Measurements from ENCODE around the gene CUX1. TPM values are rescaled to one million over a fixed set of nuclear protein-coding genes. Genes with fewer than 3 reads are reported as not detected.

Gene CUX1
- total RNA-seq, 1 experiment from 2014 or later: 92.4 TPM

- no peaks in the 10 kb centered on the region for H3K9me3 ChIP-seq (ENCODE audit: low read length)
- peaks cover 44% of the 10 kb centered on the region for H3K79me2 ChIP-seq (ENCODE audit: low read length)
- no peak overlapping the region for H3K4me2 ChIP-seq (ENCODE audit: low read depth, low read length, poor library complexity, severe bottlenecking)
- H3K4me1 ChIP-seq (ENCODE audit: low read length): peaks cover 30% of the 10 kb centered on the region
- no peak overlapping the region for H3K9ac ChIP-seq (ENCODE audit: low read length)
- no peaks in the 10 kb centered on the region for H3K9me2 ChIP-seq (replicated peaks; ENCODE audit: insufficient read depth, low read length)
- no peaks in the 10 kb centered on the region for H4K20me1 ChIP-seq (ENCODE audit: insufficient read depth, low read depth, low read length)
- H3K27me3 ChIP-seq (ENCODE audit: low read length): no peaks in the 10 kb centered on the region
- peaks cover 29% of the 10 kb centered on the region for H3K36me3 ChIP-seq (ENCODE audit: insufficient read depth, low read length)
- peak overlapping the region; percentile 68 for H3K27ac ChIP-seq (ENCODE audit: low read length)
- DNase-seq: no peak
- H3K4me3 ChIP-seq (ENCODE audit: low read length): no peak overlapping the region
- H2AFZ ChIP-seq (ENCODE audit: low read length): no peak overlapping the region
Observed at GRCh38 chr7:102069931-102070629, 252.7 kb downstream of the CUX1 start.

DNA sequence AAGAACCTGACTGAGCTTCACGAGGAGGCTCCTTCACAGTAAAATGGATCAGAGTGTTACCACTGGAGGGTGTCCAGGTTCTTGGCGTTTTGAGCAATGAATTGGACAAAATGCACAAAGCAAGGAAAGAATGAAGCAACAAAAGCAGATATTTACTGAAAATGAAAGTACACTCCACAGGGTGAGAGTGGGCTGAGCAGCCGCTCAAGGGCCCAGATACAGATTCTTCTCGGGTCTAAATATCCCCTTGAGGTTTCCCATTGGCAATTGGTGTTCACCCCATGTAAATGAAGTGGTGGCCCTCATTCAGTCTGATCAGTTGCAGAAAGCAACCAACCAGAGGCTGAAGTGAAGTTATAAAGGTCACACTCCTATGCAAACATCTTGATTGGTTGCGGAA is 254.6 kb downstream of the CUX1 start:
- Histone ChIP-seq H3K4me1 (ENCODE audit: low read length) (peaks cover 25% of the 10 kb centered on the region), H3K27ac (ENCODE audit: low read length) (no peak overlapping the region), H3K9me2 (replicated peaks; ENCODE audit: insufficient read depth, low read length) (no peaks in the 10 kb centered on the region), H3K79me2 (ENCODE audit: low read length) (peaks cover 29% of the 10 kb centered on the region; the same call in 1 of the 2 replicates), H3K9me3 (ENCODE audit: low read length) (no peaks in the 10 kb centered on the region), H3K4me3 (ENCODE audit: low read length) (no peak overlapping the region), H3K9ac (ENCODE audit: low read length) (no peak overlapping the region), H2AFZ (ENCODE audit: low read length) (no peak overlapping the region), H3K36me3 (ENCODE audit: insufficient read depth, low read length) (peaks cover 23% of the 10 kb centered on the region), H3K27me3 (ENCODE audit: low read length) (no peaks in the 10 kb centered on the region), H3K4me2 (ENCODE audit: low read depth, low read length, poor library complexity, severe bottlenecking) (no peak overlapping the region), H4K20me1 (ENCODE audit: insufficient read depth, low read depth, low read length) (no peaks in the 10 kb centered on the region)
- no peak for DNase-seq

DNA sequence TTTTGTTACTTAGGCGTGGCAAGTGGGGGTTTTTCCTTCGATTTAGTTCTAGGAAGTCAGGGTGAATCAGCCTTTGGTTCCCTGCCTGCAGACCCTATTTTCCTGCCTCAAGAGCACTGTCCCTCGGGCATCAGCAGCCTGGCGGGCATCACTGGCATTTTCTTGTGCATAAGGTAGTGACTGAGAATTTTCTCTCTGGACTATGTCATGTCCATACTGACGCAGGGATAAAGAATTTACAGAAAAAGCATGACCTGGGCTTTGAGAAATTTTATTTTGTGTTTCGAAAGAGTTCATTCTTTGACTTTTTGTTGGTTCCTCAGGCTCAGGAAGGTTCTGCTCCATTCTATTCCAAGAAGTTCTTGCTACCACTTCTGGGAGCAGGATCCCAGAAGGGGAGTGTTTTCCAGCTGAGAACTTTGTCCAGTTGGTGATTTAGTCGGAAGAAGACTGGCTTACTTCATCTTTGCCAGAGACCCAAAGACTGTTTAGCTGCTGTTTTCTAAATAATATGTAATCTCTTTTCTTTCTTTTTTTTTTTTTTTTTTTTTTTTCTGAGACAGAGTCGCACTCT is 255.3 kb downstream of the CUX1 start:
- Histone ChIP-seq H3K27ac (ENCODE audit: low read length) (no peak overlapping the region), H3K79me2 (ENCODE audit: low read length) (peaks cover 26% of the 10 kb centered on the region; the same call in 1 of the 2 replicates), H2AFZ (ENCODE audit: low read length) (no peak overlapping the region), H3K4me2 (ENCODE audit: low read depth, low read length, poor library complexity, severe bottlenecking) (no peak overlapping the region), H3K36me3 (ENCODE audit: insufficient read depth, low read length) (peaks cover 23% of the 10 kb centered on the region), H3K9me2 (replicated peaks; ENCODE audit: insufficient read depth, low read length) (no peaks in the 10 kb centered on the region), H3K4me1 (ENCODE audit: low read length) (peaks cover 22% of the 10 kb centered on the region), H3K9me3 (ENCODE audit: low read length) (no peaks in the 10 kb centered on the region), H3K27me3 (ENCODE audit: low read length) (no peaks in the 10 kb centered on the region), H3K4me3 (ENCODE audit: low read length) (no peak overlapping the region), H3K9ac (ENCODE audit: low read length) (no peak overlapping the region), H4K20me1 (ENCODE audit: insufficient read depth, low read depth, low read length) (no peaks in the 10 kb centered on the region)
- no peak for DNase-seq

- Histone ChIP-seq H3K27me3 (ENCODE audit: low read length) (no peaks in the 10 kb centered on the region), H2AFZ (ENCODE audit: low read length) (no peak overlapping the region), H3K36me3 (ENCODE audit: insufficient read depth, low read length) (peaks cover 23% of the 10 kb centered on the region), H3K9me3 (ENCODE audit: low read length) (no peaks in the 10 kb centered on the region), H3K79me2 (ENCODE audit: low read length) (peaks cover 21% of the 10 kb centered on the region; the same call in 1 of the 2 replicates), H4K20me1 (ENCODE audit: insufficient read depth, low read depth, low read length) (no peaks in the 10 kb centered on the region), H3K27ac (ENCODE audit: low read length) (no peak overlapping the region), H3K9ac (ENCODE audit: low read length) (no peak overlapping the region), H3K4me1 (ENCODE audit: low read length) (peaks cover 7% of the 10 kb centered on the region), H3K4me2 (ENCODE audit: low read depth, low read length, poor library complexity, severe bottlenecking) (no peak overlapping the region), H3K4me3 (ENCODE audit: low read length) (no peak overlapping the region), H3K9me2 (replicated peaks; ENCODE audit: insufficient read depth, low read length) (no peaks in the 10 kb centered on the region)
- no peak for DNase-seq
Observed at GRCh38 chr7:102073931-102074880, 256.8 kb downstream of the CUX1 start.

- Histone ChIP-seq H3K36me3 (ENCODE audit: insufficient read depth, low read length) (peaks cover 26% of the 10 kb centered on the region), H3K4me1 (ENCODE audit: low read length) (no peaks in the 10 kb centered on the region), H2AFZ (ENCODE audit: low read length) (no peak overlapping the region), H3K4me2 (ENCODE audit: low read depth, low read length, poor library complexity, severe bottlenecking) (no peak overlapping the region), H3K27me3 (ENCODE audit: low read length) (no peaks in the 10 kb centered on the region), H3K9me3 (ENCODE audit: low read length) (no peaks in the 10 kb centered on the region), H3K4me3 (ENCODE audit: low read length) (no peak overlapping the region), H3K9ac (ENCODE audit: low read length) (no peak overlapping the region), H4K20me1 (ENCODE audit: insufficient read depth, low read depth, low read length) (no peaks in the 10 kb centered on the region), H3K9me2 (replicated peaks; ENCODE audit: insufficient read depth, low read length) (no peaks in the 10 kb centered on the region), H3K27ac (ENCODE audit: low read length) (no peak overlapping the region), H3K79me2 (ENCODE audit: low read length) (peaks cover 15% of the 10 kb centered on the region; the same call in 1 of the 2 replicates)
- DNase-seq: no peak
Observed at GRCh38 chr7:102075126-102075525, 257.7 kb downstream of the CUX1 start.

GRCh38 chr7:102075553-102076135 is 258.2 kb downstream of the CUX1 start:
- Histone ChIP-seq H3K9me2 (replicated peaks; ENCODE audit: insufficient read depth, low read length) (no peaks in the 10 kb centered on the region), H3K27ac (ENCODE audit: low read length) (no peak overlapping the region), H3K27me3 (ENCODE audit: low read length) (no peaks in the 10 kb centered on the region), H3K9me3 (ENCODE audit: low read length) (no peaks in the 10 kb centered on the region), H3K9ac (ENCODE audit: low read length) (no peak overlapping the region), H3K36me3 (ENCODE audit: insufficient read depth, low read length) (peaks cover 24% of the 10 kb centered on the region), H3K4me1 (ENCODE audit: low read length) (no peaks in the 10 kb centered on the region), H2AFZ (ENCODE audit: low read length) (no peak overlapping the region), H4K20me1 (ENCODE audit: insufficient read depth, low read depth, low read length) (no peaks in the 10 kb centered on the region), H3K4me3 (ENCODE audit: low read length) (no peak overlapping the region), H3K79me2 (ENCODE audit: low read length) (peaks cover 14% of the 10 kb centered on the region; the same call in 1 of the 2 replicates), H3K4me2 (ENCODE audit: low read depth, low read length, poor library complexity, severe bottlenecking) (no peak overlapping the region)
- DNase-seq: no peak

GRCh38 chr7:102077081-102077480 is 259.7 kb downstream of the CUX1 start:
- Histone ChIP-seq H3K4me1 (ENCODE audit: low read length) (no peaks in the 10 kb centered on the region), H3K36me3 (ENCODE audit: insufficient read depth, low read length) (peaks cover 17% of the 10 kb centered on the region), H3K9me3 (ENCODE audit: low read length) (no peaks in the 10 kb centered on the region), H4K20me1 (ENCODE audit: insufficient read depth, low read depth, low read length) (no peaks in the 10 kb centered on the region), H3K27me3 (ENCODE audit: low read length) (no peaks in the 10 kb centered on the region), H3K9ac (ENCODE audit: low read length) (no peak overlapping the region), H3K4me3 (ENCODE audit: low read length) (no peak overlapping the region), H3K9me2 (replicated peaks; ENCODE audit: insufficient read depth, low read length) (no peaks in the 10 kb centered on the region), H2AFZ (ENCODE audit: low read length) (no peak overlapping the region), H3K4me2 (ENCODE audit: low read depth, low read length, poor library complexity, severe bottlenecking) (no peak overlapping the region), H3K27ac (ENCODE audit: low read length) (no peak overlapping the region), H3K79me2 (ENCODE audit: low read length) (peaks cover 19% of the 10 kb centered on the region)
- no peak for DNase-seq

All from Karpas-422 (cell line).